HCT116 (cell line): ENCODE results near the gene HNMT. TPM values are rescaled to one million over a fixed set of nuclear protein-coding genes. Genes with fewer than 3 reads are reported as not detected.

Experiments used
- ATAC-seq: fragments of 200-7000 bp; cut with Tn5 transposase; 2 replicates; pipeline ENCODE4 v1.9.1; 2020; ENCODE audit warnings: mild to moderate bottlenecking, moderate library complexity
- BruUV-seq: library from RNA; stranded (reverse); fragments of 400-500 nt; replicated peaks from 2 replicates; lab custom pipeline; 2021; lab: Mats Ljungman, UMichigan
- CTCF ChIA-PET: fragments of 300-600 bp; sonication (Branson Sonifier 250); formaldehyde crosslinking; loops from one replicate; lab custom pipeline; 2021; ENCODE audit warnings: antibody characterized with exemption; lab: Charles Lee
- POLR2A ChIA-PET: fragments of 300-600, 350-600 bp; sonication (Branson Sonifier 250); formaldehyde crosslinking; loops from one replicate; lab custom pipeline; 2021; ENCODE audit warnings: antibody characterized with exemption; lab: Charles Lee
- RAD21 ChIA-PET, 2 experiments: fragments of 300-600 bp; sonication (Branson Sonifier 250); formaldehyde crosslinking; loops; one replicate each; lab custom pipeline; 2023; ENCODE audit warnings: low total read pairs in 2 of 2; ENCODE audit not compliant: uncharacterized antibody in 2 of 2, unreplicated experiment in 2 of 2, low non-redundant PET in 1 of 2; lab: Charles Lee
- DNase-seq: peaks from one replicate; pipeline ENCODE4 v3.0.0-alpha.2; 2010; ENCODE audit warnings: low read depth, low spot score
- H2AFZ ChIP-seq: fragments of 200-600 bp; shearing (Covaris generic), sonication (generic); 2 replicates; pipeline ENCODE4 v1.6.1; 2017; ENCODE audit warnings: low read depth, mixed run types, mixed read lengths, antibody characterized with exemption, low read length; ENCODE audit not compliant: poor library complexity, severe bottlenecking
- H3K27ac ChIP-seq: 2 replicates; pipeline ENCODE4 v1.5.1; 2012; ENCODE audit warnings: low read depth, low read length
- H3K27me3 ChIP-seq: fragments of 200-600 bp; sonication (generic); 2 replicates; pipeline ENCODE4 v1.6.1; 2016; ENCODE audit warnings: mixed run types, low read length, mixed read lengths; ENCODE audit not compliant: insufficient read depth
- H3K36me3 ChIP-seq, 2 experiments: fragments of 200-500 bp in 1 of 2; fragments of 200-600 bp in 1 of 2; sonication (Bioruptor generic) in 1 of 2; sonication (generic) in 1 of 2; 2 replicates each; pipeline versions ENCODE4 v1.5.1 to v1.6.1; 2014 to 2016; ENCODE audit warnings: low read length in 2 of 2, inconsistent platforms in 1 of 2, mixed read lengths in 1 of 2, mixed run types in 1 of 2; ENCODE audit not compliant: insufficient read depth in 2 of 2, control insufficient read depth in 1 of 2
- H3K4me1 ChIP-seq, 2 experiments: fragments of 200-600 bp in 1 of 2; sonication (generic) in 1 of 2; 2 replicates each; pipeline versions ENCODE4 v1.5.1 to v1.6.1; 2012 to 2017; ENCODE audit warnings: low read length in 2 of 2, inconsistent platforms in 1 of 2, mild to moderate bottlenecking in 1 of 2, mixed read lengths in 1 of 2, mixed run types in 1 of 2, moderate library complexity in 1 of 2; ENCODE audit not compliant: insufficient read depth in 2 of 2, control insufficient read depth in 1 of 2
- H3K4me2 ChIP-seq: fragments of 200-600 bp; sonication (generic); 2 replicates; pipeline ENCODE4 v1.6.1; 2017; ENCODE audit warnings: mixed run types, low read length, mixed read lengths
- H3K4me3 ChIP-seq, 2 experiments: fragments of 200-600 bp in 1 of 2; sonication (generic) in 1 of 2; replicated peaks in 1 of 2; 2 replicates each; pipeline ENCODE4 v1.5.1; 2011 to 2016; ENCODE audit warnings: low read length in 2 of 2, control low read depth in 1 of 2, low read depth in 1 of 2, mild to moderate bottlenecking in 1 of 2, mixed read lengths in 1 of 2, mixed run types in 1 of 2
- H3K79me2 ChIP-seq: fragments of 200-600 bp; sonication (generic); 2 replicates; pipeline ENCODE4 v1.6.1; 2017; ENCODE audit warnings: mild to moderate bottlenecking, mixed run types, low read length, moderate library complexity, mixed read lengths; ENCODE audit not compliant: insufficient read depth
- H3K9ac ChIP-seq: fragments of 200-600 bp; sonication (generic); 2 replicates; pipeline ENCODE4 v1.6.1; 2016; ENCODE audit warnings: low read length, mixed read lengths
- H3K9me2 ChIP-seq: fragments of 200-600 bp; sonication (generic), shearing (Covaris generic); 2 replicates; pipeline ENCODE4 v1.6.1; 2017; ENCODE audit warnings: mixed run types, mild to moderate bottlenecking, moderate library complexity; ENCODE audit not compliant: insufficient read depth
- H3K9me3 ChIP-seq, 2 experiments: fragments of 200-500 bp in 1 of 2; fragments of 200-600 bp in 1 of 2; sonication (Bioruptor generic) in 1 of 2; sonication (generic) in 1 of 2; 2 replicates each; pipeline ENCODE4 v1.6.1; 2014 to 2017; ENCODE audit warnings: low read length in 2 of 2, mixed read lengths in 2 of 2, inconsistent platforms in 1 of 2, low read depth in 1 of 2, mild to moderate bottlenecking in 1 of 2, mixed run types in 1 of 2, moderate library complexity in 1 of 2; ENCODE audit not compliant: control insufficient read depth in 1 of 2, insufficient read depth in 1 of 2
- H4K20me1 ChIP-seq: fragments of 200-600 bp; sonication (generic), shearing (Covaris generic); 2 replicates; pipeline ENCODE4 v1.6.1; 2017; ENCODE audit warnings: mixed run types, mild to moderate bottlenecking, moderate library complexity; ENCODE audit not compliant: insufficient read depth
- CBX3 ChIP-seq: IDR thresholded peaks from 2 replicates; pipeline ENCODE4 v1.6.1; 2012; ENCODE audit warnings: low read depth
- CTCF ChIP-seq, 3 experiments: fragments of 200-600 bp in 1 of 3; sonication (generic) in 1 of 3; IDR thresholded peaks in 2 of 3; conservative IDR thresholded peaks in 1 of 3; 2 replicates each; pipeline ENCODE4 v1.5.1; 2012 to 2017; ENCODE audit warnings: low read depth in 2 of 3, low read length in 2 of 3, antibody characterized with exemption in 1 of 3, borderline replicate concordance in 1 of 3, control low read depth in 1 of 3, mild to moderate bottlenecking in 1 of 3, mixed read lengths in 1 of 3, mixed run types in 1 of 3, moderate library complexity in 1 of 3; ENCODE audit not compliant: insufficient read depth in 1 of 3
- EGR1 ChIP-seq: IDR thresholded peaks from 2 replicates; pipeline ENCODE4 v1.6.1; 2012; ENCODE audit warnings: low read depth
- ELF1 ChIP-seq: IDR thresholded peaks from 2 replicates; pipeline ENCODE4 v1.6.1; 2012; ENCODE audit warnings: low read depth, borderline replicate concordance
- EZH2 ChIP-seq: fragments of 200-600 bp; sonication (generic); IDR thresholded peaks from 2 replicates; pipeline ENCODE4 v1.6.1; 2017; ENCODE audit warnings: antibody characterized with exemption, mixed run types
- EZH2phosphoT487 ChIP-seq: fragments of 200-600 bp; IDR thresholded peaks from 2 replicates; pipeline ENCODE4 v1.6.1; 2018; ENCODE audit warnings: antibody characterized with exemption, borderline replicate concordance
- JUND ChIP-seq: IDR thresholded peaks from 2 replicates; pipeline ENCODE4 v1.6.1; 2012
- MAX ChIP-seq: IDR thresholded peaks from 2 replicates; pipeline ENCODE4 v1.6.1; 2012
- POLR2A ChIP-seq: IDR thresholded peaks from 2 replicates; pipeline ENCODE4 v1.7.0; 2011; ENCODE audit warnings: borderline replicate concordance; ENCODE audit not compliant: insufficient read depth, insufficient read length; ENCODE audit errors: extremely low read depth
- POLR2AphosphoS5 ChIP-seq: IDR thresholded peaks from 2 replicates; pipeline ENCODE4 v1.6.1; 2011; ENCODE audit warnings: mild to moderate bottlenecking, low read depth, low read length, moderate library complexity
- RAD21 ChIP-seq: IDR thresholded peaks from 2 replicates; pipeline ENCODE4 v1.6.1; 2012; ENCODE audit warnings: low read depth, mild to moderate bottlenecking
- REST ChIP-seq: IDR thresholded peaks from 2 replicates; pipeline ENCODE4 v1.6.1; 2012; ENCODE audit warnings: low read depth
- SIN3A ChIP-seq: IDR thresholded peaks from 2 replicates; pipeline ENCODE4 v1.6.1; 2012; ENCODE audit warnings: low read depth
- SP1 ChIP-seq: IDR thresholded peaks from 2 replicates; pipeline ENCODE4 v1.6.1; 2012; ENCODE audit warnings: low read depth
- SRF ChIP-seq: IDR thresholded peaks from 2 replicates; pipeline ENCODE4 v1.6.1; 2012; ENCODE audit warnings: low read depth
- TCF7L2 ChIP-seq: IDR thresholded peaks from 2 replicates; pipeline ENCODE4 v1.7.0; 2011; ENCODE audit warnings: borderline replicate concordance, inconsistent platforms; ENCODE audit not compliant: insufficient read depth, insufficient read length; ENCODE audit errors: extremely low read depth
- YY1 ChIP-seq: IDR thresholded peaks from 2 replicates; pipeline ENCODE4 v1.6.1; 2011; ENCODE audit warnings: low read length, low read depth, moderate library complexity, mild to moderate bottlenecking; ENCODE audit not compliant: insufficient replicate concordance; ENCODE audit errors: extremely low read depth
- ZBTB33 ChIP-seq: IDR thresholded peaks from 2 replicates; pipeline ENCODE4 v1.6.1; 2011; ENCODE audit warnings: mild to moderate bottlenecking, low read length, moderate library complexity; ENCODE audit not compliant: insufficient replicate concordance; ENCODE audit errors: extremely low read depth
- ZFX ChIP-seq: fragments of 450-650 bp; IDR thresholded peaks from 2 replicates; pipeline ENCODE4 v1.6.1; 2017
- ZNF274 ChIP-seq: fragments of 200-500 bp; sonication (Bioruptor generic); IDR thresholded peaks from 2 replicates; pipeline ENCODE4 v1.6.1; 2014; ENCODE audit warnings: mild to moderate bottlenecking, low read depth, low read length, inconsistent platforms
- intact Hi-C: fragments of 100-400 bp; cut with micrococcal nuclease; formaldehyde crosslinking; loops from 2 replicates; pipeline ENCODE4 v1.10.0; 2022
- total RNA-seq: library from RNA; stranded (reverse); gene quantifications from one replicate; pipeline ENCODE4 v1.2.1, GENCODE V29; 2021; ENCODE audit not compliant: unreplicated experiment

The HNMT gene
- total RNA-seq, 1 experiment from 2014 or later: not detected

GRCh38 chr2:138028538-138028937, 64.3 kb downstream of the HNMT start:
- intact Hi-C loops: no loop called here
- no peak overlapping the region for H3K4me3 ChIP-seq
- H3K4me1 ChIP-seq: no peaks in the 10 kb centered on the region
- no peaks in the 10 kb centered on the region for H3K79me2 ChIP-seq
- H2AFZ ChIP-seq: no peak overlapping the region
- H3K27me3 ChIP-seq: no peaks in the 10 kb centered on the region
- no peaks in the 10 kb centered on the region for H3K9me3 ChIP-seq
- H3K9me2 ChIP-seq: no peaks in the 10 kb centered on the region
- H3K4me2 ChIP-seq: no peak overlapping the region
- ATAC-seq (no peak), DNase-seq (no peak)
- H4K20me1 ChIP-seq: no peaks in the 10 kb centered on the region
- no peak overlapping the region for H3K27ac ChIP-seq
- POLR2A ChIA-PET: no interaction called here
- TF ChIP-seq ZNF274 (no peak), YY1 (no peak), ZFX (no peak), REST (no peak), POLR2A (no peak), TCF7L2 (no peak), POLR2AphosphoS5 (no peak), MAX (no peak), ZBTB33 (no peak), EZH2 (no peak), RAD21 (no peak), SRF (no peak), SP1 (no peak), JUND (no peak), EGR1 (no peak), CTCF (IDR thresholded peaks at IDR 0.05 in 2 of 3, conservative IDR thresholded peaks at IDR 0.05 in 1 of 3; ENCODE audit: borderline replicate concordance in 1 of 3, insufficient read depth in 1 of 3, low read depth in 2 of 3, low read length in 2 of 3) (no peak), EZH2phosphoT487 (no peak), SIN3A (no peak), CBX3 (no peak), ELF1 (no peak)
- RAD21 ChIA-PET: no interaction called here
- BruUV-seq: no TSS peak
- CTCF ChIA-PET: no interaction called here
- no peaks in the 10 kb centered on the region for H3K36me3 ChIP-seq
- H3K9ac ChIP-seq: no peak overlapping the region
